Stimulated activated CD4-positive, alpha-beta T cell treated with anti-CD3 and anti-CD28 coated beads, Interleukin-15, amount 100 ng/mL, for 48 hours (primary cell): ENCODE results near the gene FGGY.
"Not testable (repeated sequence)": the region's sequence is repeated elsewhere in the genome, so short reads cannot be mapped to it uniquely, and the experiment has no call there.

Experiments
- DNase-seq, 2 donors: peaks; one replicate each; pipeline ENCODE4 v3.0.0-alpha.2; 2020; ENCODE audit warnings: low read depth in 2 of 2

The FGGY gene

DNA sequence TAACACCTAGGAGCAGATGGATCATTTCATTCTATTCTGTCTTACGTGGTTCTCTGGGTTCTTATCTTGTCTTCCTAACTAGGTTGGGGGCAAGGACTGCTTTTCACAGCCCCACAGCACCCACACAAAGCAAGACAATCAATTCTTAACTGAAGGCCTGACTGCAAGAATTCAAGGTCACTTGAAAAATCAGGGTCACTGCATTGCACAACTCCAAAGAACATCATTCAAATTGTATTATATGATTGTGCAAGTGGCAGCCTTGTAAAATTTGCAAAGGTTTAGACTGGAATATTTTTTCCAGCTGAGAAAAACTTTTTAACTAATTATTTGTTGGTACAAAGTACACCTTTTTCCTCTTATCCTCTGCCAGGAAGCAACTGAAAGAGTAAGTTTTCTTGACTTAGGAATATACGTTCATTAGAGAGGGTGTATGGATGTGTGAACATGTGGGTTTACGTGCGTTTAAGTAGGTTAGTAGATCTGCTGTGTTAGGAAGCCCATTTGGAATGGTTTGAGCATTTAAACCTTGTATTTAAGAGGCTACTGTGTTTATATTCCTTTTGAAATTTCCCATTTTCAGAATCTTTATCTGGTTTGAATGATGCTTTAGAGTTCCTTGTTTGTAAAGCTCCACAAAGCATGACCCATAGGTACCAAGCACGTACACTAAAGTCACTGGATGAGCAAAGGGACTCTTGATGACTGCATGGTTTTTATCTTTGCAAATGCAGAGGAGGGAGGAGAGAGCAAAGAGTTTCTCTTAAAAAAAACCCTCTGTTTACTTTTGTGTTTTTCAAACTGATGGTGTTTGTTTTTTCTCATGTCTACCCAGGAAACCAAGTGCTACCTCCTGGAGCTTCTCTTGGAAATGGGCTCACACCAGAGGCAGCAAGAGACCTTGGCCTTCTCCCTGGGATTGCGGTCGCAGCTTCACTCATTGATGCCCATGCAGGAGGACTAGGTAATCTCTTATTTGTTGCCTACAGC lies 214.9 kb downstream of the FGGY start:
- DNase-seq, result no peak

DNA sequence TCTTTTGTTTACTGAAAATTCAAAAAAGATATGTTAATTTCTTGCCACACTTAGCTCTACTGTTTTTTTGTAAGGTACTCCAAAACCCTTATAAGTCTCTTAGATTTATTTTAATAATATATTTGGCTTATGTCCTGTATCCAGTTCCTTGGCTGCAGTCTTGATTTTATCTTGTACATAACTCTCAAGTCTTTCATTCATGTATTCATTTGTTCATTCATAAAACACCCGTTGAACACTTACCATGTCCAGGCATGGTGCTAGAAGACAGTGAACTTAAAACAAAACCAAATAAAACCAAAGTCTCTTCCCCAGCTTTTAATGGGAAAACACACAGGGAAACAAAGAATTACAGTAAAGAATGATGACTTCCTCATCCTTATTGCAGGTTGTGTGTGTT lies 215.8 kb downstream of the FGGY start:
- DNase-seq, result no peak

DNA sequence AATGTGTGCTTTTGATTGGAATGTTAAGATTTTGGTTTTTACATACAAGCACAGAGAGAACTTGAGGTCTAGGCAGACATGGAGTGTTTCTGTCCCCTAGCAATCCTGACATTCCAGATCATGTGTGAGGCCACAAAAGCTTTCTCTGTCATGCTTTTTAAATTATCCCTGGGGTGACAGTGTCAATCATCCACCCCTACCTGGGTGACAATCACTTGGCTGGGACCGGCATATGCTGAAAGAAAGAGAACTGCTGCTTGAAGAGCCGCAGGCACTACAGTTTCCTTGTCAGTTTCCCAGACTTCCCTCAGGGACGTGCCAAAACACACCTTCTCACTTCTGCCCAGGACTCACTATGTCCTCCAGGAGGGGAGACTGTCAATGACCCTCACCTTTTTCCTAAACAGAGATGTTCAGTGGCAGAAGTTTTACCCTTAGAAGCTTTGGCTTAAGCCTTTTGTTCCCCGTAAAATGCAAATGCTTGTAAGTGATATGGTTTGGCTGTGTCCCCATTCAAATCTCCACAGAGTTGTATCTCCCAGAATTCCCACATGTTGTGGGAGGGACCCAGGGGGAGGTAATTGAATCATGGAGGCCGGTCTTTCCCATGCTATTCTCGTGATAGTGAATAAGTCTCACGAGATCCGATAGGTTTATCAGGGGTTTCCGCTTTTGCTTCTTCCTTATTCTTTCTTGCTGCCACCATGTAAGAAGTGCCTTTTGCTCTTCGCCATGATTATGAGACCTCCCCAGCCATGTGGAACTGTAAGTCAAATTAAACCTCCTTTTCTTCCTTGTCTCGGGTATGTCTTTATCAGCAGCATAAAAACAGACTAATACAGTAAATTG lies 217.4 kb downstream of the FGGY start:
- DNase-seq, result no peak

DNA sequence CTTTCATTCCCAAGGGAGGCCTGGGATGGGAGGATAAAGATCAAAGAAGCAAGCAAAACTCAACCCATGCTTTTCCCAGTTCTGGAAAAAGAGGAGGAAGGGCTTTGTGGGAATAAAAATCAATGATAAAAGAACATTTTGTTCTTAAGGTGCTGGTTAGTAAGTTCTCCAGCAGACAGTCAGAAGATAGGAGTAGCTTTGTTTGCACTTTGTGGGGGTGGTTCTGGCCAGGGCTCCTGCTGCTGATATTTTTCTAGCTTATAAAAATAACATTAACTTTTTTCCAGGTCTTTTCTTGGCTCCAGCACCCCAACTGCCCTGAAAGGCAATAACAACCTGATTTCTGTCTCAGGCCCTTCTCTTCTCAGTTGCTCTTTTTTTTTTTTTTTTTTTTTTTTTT lies 220.0 kb downstream of the FGGY start:
- DNase-seq, result no peak

DNA sequence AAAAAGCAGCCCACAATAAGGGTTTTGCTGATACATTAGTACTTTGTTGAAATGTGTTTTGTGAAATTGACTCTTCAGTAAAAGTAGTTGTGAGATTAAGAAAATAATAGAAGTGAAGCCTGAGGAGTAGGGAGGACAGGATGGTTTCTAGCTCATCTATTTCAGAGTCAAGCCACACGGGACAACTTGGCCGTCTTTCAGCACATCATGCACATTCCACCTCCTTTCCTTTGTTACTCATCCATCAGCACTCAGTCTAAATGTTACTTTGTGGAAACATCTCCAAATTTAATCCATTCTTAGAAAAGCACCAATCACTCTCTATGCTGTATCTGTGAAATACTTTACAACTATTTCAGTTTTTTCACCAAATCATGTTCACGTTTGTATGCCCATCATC lies 223.3 kb downstream of the FGGY start:
- DNase-seq, result no peak

DNA sequence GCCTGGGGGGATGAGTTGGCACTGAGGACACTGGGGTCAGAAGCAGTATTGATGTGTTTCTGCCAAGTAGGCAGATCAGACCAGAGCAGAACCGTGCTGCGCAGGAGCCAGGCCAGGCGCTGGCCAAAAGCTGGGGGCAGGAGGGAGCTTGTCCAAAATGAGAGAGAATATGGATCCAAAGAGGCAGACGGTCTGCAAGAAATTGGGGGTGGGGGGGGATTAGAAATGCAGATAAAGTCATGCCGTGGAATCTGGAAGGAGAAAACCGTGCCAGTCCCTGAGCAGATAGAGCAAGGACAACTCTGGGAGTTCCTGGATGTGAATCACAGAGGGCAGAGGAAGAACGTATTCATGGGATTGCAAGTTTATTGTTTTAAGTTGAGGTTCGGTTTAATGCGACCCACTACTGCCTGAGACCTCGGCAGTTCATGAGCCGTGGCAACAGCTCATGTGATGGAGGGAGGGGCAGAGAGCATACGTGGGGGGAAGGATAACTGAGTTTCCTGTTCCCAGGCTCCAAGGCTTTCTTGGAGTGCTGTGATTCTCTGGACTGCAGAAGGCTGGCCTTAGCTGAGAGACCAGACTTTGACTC lies 224.0 kb downstream of the FGGY start:
- no peak for DNase-seq

DNA sequence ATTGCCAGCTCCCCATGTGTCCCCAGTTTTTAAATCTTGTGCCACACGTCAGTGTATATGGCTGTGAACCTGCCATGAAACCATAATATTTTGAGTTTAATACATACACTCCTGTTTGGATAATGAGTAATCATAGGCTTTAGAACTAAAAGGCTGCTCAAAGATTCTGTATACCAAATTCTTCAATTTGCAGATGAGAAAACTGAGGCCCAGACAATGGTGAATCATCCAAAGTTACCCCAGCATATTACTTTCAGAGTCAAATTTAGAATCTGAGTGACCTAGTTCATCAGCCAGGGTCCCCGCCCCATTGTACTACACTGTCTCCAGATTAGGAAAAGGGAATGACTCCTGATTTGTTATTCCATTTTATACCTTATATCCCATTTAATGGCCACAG lies 224.6 kb downstream of the FGGY start:
- no peak for DNase-seq

DNA sequence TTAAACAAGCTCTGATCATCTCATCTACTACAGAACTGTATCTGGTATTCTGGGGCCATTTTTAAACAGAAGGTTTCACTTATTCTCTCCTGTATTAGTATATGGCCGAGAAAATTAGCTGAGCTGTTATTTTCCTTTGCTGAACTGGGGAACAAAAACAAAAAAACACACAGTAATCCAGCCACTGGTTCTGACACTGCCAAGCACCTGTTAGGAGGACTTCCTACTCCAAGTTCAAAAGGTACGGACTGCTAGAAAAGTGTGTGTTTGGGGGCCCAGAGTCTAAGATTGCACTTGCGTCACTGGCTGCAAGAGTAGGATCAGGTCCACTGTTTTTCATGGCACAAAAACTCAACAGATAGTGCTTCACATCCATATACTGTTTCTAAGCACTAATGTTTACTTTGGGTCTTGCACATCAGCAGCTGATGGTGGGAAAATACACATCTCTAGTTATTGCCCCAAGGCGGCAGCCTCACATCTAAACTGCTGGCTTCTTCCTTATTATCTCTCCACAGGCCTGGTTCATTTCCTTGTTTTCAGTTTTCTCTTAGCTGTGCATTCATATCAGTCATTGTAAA lies 226.1 kb downstream of the FGGY start:
- DNase-seq, result no peak

DNA sequence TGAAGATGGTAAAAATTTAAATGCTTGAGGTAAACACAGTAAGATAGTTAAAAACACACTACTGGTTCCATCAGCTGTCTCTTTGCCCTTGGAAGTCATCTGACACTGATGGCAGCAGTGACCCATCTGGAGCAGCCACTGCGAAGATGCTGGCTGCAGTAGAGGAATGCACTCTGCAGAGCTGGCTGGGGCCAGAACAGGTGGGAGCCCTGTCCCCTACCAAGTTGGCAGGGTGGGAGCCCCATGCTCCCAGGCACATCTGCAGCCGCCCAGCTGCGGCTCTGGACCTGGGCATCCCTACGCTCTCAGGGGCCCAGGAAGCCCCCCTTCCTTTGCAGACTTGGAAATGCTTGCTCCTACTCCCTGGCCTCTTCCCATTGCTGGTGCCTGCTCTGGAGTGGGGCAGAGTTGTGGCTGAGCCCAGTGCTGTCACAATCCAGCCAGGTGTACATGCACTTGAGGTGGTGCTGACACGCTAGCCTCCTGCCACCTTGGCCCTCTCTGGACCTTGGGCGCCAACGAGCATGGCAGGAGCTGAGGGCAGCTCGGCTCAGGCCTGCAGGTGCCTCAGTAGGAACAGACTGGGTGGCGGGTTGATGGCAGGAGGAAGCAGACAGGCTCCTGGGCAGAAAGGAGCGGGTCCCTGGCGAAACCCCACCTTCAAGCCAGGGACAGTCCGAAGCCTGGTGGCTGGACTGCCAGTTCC lies 227.0 kb downstream of the FGGY start:
- DNase-seq, result no peak

DNA sequence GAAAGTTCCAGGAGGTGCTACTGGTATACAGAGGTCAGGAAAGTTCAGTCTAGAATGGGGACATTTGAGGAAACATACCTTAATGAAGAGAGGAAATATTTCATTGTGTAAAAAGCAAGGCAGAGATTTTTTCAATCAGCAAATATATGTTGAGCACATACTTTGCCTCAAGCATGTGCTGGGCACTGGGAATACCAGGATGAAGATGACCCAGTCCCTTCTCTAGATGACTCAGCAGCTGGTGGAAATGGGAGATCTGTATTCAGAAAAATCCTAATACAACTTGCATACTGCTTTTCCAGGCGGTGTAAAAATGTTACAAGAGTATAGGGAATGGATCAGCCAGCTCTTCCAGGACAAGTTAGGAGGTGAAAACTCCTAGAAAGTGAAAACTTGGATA lies 229.3 kb downstream of the FGGY start:
- DNase-seq, result no peak

DNA sequence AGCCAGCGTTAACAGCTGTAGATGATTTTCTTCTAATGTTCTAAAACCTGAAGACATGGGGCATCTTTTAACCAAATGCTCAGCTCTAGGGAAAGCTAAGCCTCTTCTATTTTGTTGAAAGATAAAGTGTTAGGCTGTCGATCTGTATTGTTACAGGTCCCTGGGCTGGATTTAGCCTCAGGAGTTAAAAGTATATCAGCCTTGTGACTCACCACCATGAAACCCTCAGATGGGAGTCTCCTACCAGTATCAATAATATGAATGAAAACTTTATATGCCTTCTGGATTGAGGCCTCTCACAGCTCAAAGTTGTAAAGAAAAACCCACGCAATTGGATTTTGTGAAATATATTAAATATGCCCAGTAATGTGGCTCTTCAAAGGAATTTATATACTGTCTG lies 231.6 kb downstream of the FGGY start:
- DNase-seq, result no peak

DNA sequence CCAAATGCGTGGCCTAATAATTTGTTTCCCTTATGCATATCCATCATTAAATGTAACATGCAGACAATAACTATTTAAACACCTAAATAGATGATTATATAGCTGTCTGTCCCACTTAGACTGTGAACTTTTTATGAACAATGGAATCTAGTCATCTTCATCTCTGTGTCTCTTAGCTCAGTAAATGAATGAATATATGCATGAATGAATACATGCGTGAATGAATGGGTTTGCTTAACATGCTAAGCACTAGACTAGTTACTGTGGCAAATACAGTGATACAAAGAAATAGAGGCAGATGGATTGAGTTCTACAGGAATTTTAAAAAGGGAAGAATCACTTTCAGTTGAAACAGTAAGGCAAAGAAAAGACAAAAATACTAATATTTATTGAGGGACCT lies 232.0 kb downstream of the FGGY start:
- no peak for DNase-seq

DNA sequence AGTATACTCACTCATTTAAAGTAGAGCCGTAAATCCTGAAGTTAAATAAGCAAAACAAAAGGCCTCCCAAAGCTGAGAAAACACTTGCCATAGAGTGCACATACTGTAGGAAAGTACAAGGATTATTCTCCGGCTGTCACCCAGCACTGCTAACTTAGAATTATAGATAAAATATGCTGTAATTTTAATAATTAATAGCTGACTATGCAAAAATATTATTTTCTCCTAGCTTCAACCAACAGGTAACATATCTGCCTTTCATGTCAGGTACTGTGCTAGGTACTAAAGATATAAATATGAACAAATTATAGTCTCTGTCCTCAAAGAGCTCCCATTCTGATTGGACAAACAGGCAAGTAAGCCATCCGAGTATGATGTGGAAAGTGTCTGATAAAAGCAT lies 233.2 kb downstream of the FGGY start:
- no peak for DNase-seq

DNA sequence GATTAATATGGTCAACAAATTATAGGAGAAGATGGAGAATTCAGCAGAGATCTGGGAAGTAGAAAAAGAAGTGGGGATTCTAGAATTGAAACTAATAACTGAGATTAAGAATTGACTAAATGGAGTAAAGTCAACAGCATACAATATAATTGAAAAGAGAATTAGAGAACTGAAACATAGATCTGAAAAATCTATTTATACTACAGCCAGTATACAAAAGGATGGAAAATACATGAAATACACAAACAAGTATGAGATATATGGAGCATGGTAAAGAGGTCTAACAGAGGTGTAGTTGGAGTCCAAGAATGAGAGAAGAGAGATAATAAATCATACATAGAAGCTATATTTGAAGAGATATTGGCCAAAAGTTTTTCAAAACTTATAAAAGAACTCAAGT lies 235.2 kb downstream of the FGGY start:
- no peak for DNase-seq

DNA sequence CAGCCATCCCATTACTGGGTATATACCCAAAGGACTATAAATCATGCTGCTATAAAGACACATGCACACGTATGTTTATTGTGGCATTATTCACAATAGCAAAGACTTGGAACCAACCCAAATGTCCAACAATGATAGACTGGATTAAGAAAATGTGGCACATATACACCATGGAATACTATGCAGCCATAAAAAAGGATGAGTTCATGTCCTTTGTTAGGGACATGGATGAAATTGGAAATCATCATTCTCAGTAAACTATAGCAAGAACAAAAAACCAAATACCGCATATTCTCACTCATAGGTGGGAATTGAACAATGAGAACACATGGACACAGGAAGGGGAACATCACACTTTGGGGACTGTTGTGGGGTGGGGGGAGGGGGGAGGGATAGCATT lies 241.6 kb downstream of the FGGY start:
- DNase-seq, result not testable (repeated sequence)

DNA sequence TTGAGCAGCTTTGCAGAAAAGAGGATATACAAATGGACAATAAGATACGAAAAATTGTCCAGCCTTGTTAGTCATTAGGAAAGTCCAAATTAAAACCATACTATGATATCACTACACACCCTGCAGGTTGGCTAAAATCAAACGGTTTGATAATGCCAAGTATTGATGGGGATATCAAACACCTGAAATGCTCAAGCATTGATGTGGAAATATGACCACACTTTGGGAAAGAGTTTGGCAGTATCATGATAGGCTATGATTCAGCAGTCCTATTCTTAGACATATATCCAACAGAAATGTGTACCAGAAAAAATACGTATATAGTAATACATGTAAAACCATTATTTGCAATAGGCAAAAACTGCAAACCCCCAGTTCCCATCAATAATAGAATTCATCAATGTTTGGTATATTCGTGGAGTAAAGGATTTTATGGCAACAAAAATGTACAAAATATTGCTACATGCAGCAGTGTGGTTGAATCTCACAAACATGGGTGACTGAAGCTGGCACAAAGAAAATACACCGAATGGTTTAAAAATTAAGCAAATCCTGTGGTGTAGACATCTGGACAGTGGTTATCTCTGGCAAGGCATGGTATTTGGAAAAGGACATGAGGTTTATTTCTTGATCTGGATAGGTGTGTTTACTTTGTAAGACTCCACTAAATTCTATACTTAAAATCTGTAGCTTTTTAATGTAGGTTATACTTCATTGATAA lies 243.2 kb downstream of the FGGY start:
- DNase-seq, result no peak

DNA sequence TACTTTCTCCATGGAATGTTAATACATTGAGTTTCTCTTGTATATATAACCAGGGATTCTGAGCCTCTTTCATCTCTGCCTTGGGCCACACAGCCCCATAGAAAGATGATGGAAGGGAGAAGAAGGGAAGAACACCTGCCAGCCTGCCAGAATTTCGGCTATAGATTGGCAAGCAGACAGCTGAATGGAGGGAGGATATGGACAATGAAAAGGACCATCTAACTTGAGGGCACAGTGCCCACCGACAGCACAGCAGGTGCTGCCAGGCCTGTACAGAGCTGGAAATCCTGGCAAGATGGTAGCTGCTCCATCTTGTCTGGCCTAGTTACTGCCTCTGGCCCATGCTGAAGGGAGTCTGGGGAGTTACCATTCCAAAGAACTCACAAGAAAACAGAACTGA lies 244.3 kb downstream of the FGGY start:
- DNase-seq, result no peak

DNA sequence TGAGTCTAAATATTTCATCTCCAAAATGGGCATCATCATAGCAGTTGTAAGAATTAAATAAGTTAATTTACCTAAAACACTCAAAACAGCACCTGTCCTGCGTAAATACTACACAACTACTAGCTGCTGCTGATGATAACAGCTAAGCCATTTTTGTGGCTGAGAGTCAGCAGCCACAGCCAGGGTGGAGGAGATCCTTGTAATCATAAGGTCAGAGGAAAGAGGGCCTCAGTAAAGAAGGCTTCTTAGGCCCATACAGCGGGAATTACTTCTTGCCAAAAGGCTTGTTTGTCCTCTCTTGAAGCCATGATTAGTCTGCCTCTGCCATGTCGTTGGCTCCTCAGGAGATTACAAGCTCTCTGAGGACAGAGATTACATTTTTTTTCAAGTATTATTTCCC lies 245.0 kb downstream of the FGGY start:
- DNase-seq, result no peak

DNA sequence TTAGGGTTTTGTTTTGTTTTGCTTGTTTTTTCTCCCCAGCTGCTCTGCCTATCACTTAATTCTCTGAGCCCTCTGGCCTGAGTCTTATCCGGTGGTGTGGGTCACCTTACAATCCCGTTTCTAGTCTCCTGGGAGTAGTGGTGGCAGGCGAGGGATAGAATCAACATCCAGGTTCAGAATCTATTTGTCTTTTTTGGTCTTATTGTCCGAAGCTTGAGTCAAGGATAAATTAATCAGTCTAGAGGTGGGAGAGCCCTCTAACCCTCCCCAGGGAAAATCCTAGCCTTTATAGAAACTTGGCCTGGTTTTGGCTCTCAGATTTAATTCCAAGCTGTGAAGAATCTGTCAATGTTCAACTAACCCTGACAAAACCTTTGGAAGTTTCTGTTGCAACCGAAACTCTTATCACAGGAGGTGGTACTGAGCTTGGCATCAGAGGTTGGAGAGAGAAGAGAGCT lies 246.3 kb downstream of the FGGY start:
- no peak for DNase-seq

DNA sequence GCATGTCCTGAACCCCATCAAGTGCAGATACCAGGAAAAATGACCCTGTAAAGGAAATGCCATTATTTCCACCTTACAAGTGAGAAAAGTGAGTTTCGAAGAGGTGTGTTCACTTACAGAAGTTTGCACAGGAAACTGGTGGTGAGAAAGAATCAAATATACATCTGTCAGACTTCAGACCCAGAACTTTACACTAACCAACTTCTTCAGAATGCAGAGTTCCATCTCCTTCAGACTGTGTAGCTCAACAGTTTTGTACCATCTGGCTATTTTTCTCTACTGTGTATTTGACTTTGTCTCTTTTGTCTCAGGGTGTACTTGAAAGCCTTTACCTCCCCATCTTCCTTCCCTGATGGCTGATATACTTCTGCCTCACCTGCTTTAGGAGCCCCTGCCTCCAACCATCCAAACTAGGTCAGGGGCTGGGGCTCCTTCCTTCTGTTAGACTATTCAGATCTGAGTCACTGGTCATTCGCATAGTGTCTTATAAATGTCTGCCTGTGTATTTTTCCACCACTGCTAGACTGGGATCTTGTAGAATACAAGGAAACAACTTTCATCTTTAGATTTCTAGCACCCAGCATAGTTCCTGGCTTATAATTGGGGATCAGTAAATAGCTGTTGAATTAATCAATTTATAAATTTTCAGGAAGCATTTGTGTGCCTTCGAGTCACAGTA lies 247.9 kb downstream of the FGGY start:
- DNase-seq, result no peak
